ENCODE data around the gene PNMA8A.
"Not testable (repeated sequence)": the region's sequence is repeated elsewhere in the genome, so short reads cannot be mapped to it uniquely, and the experiment has no call there.

Gene PNMA8A, protein sequence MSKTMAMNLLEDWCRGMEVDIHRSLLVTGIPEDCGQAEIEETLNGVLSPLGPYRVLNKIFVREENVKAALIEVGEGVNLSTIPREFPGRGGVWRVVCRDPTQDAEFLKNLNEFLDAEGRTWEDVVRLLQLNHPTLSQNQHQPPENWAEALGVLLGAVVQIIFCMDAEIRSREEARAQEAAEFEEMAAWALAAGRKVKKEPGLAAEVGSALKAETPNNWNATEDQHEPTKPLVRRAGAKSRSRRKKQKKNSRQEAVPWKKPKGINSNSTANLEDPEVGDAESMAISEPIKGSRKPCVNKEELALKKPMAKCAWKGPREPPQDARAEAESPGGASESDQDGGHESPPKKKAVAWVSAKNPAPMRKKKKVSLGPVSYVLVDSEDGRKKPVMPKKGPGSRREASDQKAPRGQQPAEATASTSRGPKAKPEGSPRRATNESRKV

GRCh38 chr19:46471116-46471733, at the start of gene PNMA8A:
PNMA8A (minus strand) TSS chr19:46471563; CDS start chr19:46471035, 528 bp downstream.
- DNase-seq (ENCODE audit: low read depth), result peak; percentile 50

DNA sequence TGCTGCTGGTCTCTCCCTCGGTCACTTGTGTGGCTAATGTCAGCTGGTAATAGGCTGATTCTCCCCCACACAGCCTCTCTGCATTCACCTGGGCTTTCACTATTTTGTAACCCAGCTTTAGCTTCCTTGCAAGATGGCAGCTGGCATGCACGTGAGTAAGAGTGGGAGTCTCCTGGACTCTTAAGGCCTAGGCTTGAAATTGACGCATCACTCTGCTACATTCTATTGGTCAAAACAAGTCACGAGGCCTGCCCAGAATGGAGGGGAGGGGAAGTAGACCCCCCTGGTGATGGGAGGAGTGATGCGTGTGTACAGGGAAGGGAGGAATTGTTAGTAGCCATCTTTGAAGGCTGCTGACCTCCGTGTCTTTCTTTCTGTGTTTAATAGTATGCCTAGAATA, 49.3 kb upstream of the PNMA8A start:
- no peak for DNase-seq (ENCODE audit: low read depth)

DNA sequence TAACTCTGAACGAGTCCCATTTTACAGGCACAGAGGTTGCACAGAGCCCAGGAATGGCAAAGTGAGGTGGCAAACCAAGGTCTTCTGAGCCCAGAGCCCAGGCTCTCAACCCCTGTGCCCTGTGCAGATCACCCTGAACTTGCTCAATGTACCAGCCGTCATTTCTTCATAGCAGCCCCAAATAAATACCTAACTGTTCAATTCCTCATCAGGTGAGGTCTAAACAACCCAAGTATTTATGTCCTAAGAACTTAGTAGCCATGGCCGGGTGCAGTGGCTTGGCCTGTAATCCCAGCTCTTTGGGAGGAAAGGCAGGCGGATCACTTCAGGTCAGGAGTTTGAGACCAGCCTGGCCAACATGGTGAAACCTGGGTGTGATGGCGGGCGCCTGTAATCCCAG, 46.1 kb upstream of the PNMA8A start:
- DNase-seq (ENCODE audit: low read depth), result no peak

DNA sequence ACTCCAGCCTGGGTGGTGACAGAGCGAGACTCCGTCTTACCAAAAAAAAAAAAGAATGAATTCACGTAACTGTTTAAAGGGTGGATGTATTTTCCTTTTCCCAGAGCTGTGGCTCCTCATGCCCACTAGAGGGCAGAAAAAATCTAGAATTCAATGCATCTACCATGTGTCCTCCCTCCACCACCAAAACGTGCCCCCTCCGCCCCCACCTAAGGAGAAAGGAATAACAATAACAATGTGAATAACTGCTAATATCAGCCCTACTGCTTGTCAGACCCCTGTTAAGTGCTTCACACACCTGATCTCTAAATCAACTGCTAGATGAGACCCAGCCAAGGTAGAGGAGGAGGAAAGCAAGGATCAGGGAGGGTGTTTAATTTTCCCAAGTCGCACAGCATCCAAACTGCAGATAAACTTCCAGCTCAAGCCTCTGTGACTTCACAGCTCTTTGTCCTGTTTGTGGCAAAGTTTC, 44.6 kb upstream of the PNMA8A start:
- DNase-seq (ENCODE audit: low read depth), result peak; percentile 28

GRCh38 chr19:46515290-46515609, 43.9 kb upstream of the PNMA8A start:
- DNase-seq (ENCODE audit: low read depth), result no peak

DNA sequence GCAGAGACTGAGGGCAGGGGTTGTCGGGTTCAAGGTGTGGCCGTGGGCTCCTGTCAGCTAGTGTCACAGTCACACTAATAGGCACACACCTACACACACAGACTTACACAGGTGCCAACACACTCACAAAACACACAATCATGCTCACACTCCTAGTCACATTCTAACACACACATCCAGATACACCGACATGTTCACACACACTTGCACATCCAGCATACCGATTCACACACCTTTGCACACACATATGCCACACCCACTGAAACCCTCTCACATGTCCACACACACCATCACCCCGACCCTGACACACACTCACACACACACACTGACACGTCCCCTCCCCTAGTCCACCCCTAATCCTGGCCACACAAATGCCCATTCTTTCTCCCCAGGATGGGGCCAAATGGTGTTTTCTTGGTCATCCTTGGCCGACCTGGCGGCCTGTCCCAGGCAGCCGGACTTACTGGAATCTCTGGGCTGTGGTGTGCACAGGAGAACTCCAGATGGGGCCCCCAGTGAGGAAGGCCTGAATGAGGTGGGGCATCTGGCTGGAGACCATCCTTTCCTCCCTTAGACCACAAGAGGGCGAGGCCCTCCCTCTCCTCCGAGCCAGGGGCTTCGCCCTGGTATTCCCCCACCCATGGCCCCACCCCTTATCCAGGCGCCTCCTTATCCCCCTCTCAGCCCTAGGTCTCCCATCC, 43.4 kb upstream of the PNMA8A start:
- no peak for DNase-seq (ENCODE audit: low read depth)

- DNase-seq (ENCODE audit: low read depth), result peak; percentile 59
Measured at GRCh38 chr19:46513461-46514236, 42.3 kb upstream of the PNMA8A start.

DNA sequence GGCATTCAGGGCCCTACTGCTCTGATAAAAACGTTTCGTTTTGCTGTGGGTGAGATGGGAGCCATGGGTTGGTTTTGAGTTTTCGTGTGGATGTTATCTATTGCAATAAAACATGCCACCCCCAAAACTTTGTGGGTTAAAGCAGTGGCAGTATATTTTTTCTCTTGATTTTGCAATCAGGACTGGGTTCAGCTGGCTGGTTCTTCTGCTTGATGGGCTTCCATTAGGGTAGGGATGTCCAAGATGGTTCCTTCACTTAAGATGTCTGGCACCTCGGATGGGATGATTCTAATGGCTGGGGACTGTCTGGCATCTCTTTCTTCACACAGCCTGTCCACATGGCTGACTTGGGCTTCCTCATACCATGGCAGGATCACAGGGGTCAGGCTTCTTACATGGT, 39.9 kb upstream of the PNMA8A start:
- no peak for DNase-seq (ENCODE audit: low read depth)

DNA sequence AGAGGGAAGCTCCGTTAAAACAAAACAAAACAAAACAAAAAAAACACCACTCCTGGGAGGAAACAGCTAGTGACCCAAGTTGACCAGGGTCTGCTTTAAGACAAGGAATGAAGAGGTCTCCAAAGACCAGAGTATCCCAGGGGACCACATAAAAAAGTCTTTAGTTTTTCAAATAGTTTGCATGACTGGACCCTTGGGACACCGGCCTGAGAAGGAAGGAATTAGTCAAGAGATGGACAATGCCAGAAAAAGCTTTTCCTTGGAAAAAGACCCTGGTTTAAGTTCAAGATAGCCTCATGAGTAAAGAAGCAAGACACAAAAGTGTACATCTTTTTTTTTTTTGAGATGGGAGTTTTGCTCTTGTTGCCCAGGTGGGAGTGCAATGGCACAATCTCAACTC, 36.8 kb upstream of the PNMA8A start:
- no peak for DNase-seq (ENCODE audit: low read depth)

- no peak for DNase-seq (ENCODE audit: low read depth)
Measured at GRCh38 chr19:46503848-46504453, 32.6 kb upstream of the PNMA8A start.

- DNase-seq (ENCODE audit: low read depth), result no peak
Measured at GRCh38 chr19:46502891-46503290, 31.5 kb upstream of the PNMA8A start.

- no peak for DNase-seq (ENCODE audit: low read depth)
Measured at GRCh38 chr19:46499692-46500091, 28.3 kb upstream of the PNMA8A start.

DNA sequence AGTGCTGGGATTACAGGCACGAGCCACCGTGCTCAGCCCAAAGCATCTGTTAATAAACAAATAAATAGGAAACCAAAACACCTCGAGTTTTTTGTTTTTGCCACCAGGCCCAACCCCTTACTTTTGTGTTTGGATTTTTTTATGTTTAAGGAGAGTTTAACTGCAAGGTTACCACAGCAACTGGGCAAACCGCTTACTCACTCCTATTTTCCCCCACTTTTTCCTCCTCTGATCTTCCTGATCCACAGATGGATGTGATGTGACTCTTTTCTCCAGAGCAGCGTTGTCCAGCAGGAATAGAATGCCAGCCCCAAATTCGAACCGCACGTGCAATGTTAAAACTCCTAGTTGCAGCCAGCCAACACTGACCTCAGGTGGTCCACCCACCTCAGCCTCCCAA, 26.4 kb upstream of the PNMA8A start:
- DNase-seq (ENCODE audit: low read depth), result no peak

DNA sequence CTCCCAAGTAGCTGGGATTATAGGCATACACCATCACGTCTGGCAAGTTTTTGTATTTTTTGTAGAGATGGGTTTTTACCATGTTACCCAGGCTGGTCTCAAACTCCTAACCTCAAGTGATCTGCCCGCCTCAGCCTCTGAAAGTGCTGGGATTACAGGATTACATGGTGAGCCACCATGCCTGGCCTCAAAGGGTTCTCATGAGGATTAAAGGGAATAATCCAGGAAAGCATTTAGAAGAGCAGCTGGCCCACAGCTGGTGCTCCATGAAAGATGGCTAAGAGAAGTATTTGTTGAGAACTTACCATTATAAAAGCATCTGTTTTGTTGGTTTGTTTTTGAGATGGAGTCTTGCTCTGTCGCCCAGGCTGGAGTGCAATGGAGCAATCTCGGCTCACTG, 25.5 kb upstream of the PNMA8A start:
- DNase-seq (ENCODE audit: low read depth), result not testable (repeated sequence)

- DNase-seq (ENCODE audit: low read depth), result no peak
Measured at GRCh38 chr19:46496304-46496703, 24.9 kb upstream of the PNMA8A start.

DNA sequence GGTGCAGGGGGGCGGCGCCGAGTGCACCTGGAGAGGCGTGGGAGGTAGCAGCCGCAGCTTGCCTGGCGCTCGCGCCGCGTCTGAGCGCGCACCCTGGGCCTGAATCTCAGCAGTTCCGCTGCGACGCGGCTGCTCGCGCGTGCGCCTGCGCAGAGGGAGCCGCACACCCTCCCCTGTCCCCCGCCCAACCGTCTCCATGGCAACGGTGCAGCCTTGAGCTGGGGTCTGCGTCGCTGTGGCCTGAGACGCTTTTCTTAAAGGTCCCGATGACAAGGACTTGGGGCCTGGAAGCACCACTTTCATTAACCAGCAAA, 24.4 kb upstream of the PNMA8A start, which contains the start of gene PNMA8B:
PNMA8B (minus strand) TSS at position 82 of the 314 bp plus-strand sequence. CDS start 402 bp downstream, outside the sequence.
- DNase-seq (ENCODE audit: low read depth), result peak; percentile 27

- no peak for DNase-seq (ENCODE audit: low read depth)
Measured at GRCh38 chr19:46494941-46495785, 23.8 kb upstream of the PNMA8A start.

GRCh38 chr19:46494146-46494940, 23.0 kb upstream of the PNMA8A start:
- no peak for DNase-seq (ENCODE audit: low read depth)

DNA sequence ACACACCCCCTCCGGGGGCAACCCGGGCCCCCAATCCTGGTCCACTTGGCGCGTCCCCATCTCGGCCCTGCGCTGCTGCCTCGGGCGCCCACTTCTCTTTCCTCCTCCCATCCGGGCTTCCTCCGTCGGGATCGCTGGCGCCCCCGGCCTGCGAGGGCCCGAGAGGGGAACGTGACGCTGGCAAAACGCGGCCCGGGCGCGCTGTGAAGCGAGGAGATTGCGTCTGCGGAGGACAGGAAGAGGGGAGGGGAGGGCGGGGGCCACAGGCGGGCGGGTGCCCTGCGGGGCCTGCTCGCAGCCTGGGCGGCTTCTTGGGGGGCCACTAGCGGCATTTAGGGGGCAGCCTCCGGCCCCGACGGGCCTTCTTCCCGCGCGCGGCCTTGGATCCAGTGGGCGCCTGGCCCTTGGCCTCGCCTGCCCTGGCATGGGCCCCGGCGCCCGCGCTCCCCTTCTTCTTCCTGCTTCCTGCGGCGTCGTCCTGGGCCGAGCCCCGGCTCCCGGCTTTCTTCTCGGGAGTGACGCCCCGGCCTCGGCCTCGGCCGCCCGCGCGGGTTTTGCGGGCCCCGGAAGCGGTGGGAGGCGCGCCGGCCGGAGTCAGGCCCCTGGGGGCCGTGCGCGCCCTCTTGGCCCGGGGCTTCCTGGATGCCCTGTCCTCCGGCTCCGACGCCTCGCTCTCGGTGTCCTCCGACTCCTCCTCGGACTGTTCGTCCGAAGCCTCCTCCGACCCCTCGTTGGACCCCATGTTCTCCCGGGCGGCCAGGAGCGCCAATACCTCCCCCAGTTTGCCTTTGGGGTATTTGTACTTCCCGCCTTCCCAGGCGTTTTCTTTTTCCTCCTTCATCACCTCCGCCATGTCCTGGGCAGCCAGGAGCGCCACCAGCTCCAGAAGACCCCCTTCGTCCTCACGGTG, 22.1 kb upstream of the PNMA8A start:
- no peak for DNase-seq (ENCODE audit: low read depth)
